ENCODE measurements around the gene SPINT1.

Gene SPINT1

DNA sequence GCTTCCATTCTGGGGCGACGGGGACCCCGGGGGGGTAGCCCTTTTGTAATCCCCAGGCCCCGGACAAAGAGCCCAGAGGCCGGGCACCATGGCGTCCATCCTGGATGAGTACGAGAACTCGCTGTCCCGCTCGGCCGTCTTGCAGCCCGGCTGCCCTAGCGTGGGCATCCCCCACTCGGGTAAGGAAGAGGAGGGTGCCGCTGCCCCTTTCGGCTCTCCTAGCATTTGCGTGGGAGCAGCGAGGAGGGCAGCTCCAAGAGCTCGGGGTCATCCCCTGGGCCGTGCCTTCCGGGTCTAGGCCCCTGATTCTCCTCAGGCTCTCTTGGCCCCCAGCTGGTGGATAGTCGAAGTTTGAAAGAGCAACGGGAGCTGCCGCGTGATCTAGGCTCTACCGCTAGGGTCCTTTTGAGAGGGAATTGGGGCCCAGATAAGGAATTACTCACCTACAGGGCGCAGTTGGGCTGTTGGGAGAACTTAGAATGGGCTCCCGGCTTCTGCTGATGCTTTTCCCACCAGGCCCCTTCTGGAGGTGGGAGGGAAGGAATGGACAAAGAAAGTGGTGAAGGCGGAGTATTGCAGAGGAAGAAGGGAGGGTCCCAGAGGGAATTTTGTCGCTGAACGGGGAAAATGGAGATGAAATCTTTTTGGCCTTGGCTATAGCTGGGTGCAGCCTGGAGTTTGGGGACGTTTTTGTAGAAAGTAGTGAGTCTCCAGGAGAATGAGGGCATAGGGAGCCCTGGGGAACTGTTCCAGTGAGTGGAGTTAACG lies 51.0 kb downstream of the SPINT1 start:
- peak in 4 of 5 donors; percentile 42 to 64 (median 52) for DNase-seq

DNA sequence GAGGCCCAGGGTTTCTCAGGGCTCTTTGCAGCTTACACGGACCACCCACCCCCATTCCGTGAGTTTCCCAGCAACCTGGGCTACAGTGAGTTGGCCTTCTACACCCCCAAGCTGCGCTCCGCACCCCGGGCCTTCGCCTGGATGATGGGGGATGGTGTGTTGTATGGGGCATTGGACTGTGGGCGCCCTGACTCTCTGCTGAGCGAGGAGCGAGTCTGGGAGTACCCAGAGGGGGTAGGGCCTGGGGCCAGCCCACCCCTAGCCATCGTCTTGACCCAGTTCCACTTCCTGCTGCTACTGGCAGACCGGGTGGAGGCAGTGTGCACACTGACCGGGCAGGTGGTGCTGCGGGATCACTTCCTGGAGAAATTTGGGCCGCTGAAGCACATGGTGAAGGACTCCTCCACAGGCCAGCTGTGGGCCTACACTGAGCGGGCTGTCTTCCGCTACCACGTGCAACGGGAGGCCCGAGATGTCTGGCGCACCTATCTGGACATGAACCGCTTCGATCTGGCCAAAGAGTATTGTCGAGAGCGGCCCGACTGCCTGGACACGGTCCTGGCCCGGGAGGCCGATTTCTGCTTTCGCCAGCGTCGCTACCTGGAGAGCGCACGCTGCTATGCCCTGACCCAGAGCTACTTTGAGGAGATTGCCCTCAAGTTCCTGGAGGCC lies 55.8 kb downstream of the SPINT1 start:
- DNase-seq = no peak

DNA sequence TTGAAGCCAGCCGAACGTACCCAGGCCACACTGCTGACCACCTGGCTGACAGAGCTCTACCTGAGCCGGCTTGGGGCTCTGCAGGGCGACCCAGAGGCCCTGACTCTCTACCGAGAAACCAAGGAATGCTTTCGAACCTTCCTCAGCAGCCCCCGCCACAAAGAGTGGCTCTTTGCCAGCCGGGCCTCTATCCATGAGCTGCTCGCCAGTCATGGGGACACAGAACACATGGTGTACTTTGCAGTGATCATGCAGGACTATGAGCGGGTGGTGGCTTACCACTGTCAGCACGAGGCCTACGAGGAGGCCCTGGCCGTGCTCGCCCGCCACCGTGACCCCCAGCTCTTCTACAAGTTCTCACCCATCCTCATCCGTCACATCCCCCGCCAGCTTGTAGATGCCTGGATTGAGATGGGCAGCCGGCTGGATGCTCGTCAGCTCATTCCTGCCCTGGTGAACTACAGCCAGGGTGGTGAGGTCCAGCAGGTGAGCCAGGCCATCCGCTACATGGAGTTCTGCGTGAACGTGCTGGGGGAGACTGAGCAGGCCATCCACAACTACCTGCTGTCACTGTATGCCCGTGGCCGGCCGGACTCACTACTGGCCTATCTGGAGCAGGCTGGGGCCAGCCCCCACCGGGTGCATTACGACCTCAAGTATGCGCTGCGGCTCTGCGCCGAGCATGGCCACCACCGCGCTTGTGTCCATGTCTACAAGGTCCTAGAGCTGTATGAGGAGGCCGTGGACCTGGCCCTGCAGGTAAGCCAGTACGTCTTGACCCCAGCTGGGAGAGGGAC lies 56.6 kb downstream of the SPINT1 start:
- no peak for DNase-seq

GRCh38 chr15:40901053-40901443 lies 57.2 kb downstream of the SPINT1 start:
- no peak for DNase-seq

DNA sequence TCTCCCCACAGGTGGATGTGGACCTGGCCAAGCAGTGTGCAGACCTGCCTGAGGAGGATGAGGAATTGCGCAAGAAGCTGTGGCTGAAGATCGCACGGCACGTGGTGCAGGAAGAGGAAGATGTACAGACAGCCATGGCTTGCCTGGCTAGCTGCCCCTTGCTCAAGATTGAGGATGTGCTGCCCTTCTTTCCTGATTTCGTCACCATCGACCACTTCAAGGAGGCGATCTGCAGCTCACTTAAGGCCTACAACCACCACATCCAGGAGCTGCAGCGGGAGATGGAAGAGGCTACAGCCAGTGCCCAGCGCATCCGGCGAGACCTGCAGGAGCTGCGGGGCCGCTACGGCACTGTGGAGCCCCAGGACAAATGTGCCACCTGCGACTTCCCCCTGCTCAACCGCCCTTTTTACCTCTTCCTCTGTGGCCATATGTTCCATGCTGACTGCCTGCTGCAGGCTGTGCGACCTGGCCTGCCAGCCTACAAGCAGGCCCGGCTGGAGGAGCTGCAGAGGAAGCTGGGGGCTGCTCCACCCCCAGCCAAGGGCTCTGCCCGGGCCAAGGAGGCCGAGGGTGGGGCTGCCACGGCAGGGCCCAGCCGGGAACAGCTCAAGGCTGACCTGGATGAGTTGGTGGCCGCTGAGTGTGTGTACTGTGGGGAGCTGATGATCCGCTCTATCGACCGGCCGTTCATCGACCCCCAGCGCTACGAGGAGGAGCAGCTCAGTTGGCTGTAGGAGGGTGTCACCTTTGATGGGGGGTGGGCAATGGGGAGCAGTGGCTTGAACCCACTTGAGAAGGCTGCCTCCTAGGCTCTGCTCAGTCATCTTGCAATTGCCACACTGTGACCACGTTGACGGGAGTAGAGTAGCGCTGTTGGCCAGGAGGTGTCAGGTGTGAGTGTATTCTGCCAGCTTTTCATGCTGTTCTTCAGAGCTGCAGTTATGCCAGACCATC lies 59.0 kb downstream of the SPINT1 start:
- peak in 1 of 5 donors; percentile 31 for DNase-seq

DNA sequence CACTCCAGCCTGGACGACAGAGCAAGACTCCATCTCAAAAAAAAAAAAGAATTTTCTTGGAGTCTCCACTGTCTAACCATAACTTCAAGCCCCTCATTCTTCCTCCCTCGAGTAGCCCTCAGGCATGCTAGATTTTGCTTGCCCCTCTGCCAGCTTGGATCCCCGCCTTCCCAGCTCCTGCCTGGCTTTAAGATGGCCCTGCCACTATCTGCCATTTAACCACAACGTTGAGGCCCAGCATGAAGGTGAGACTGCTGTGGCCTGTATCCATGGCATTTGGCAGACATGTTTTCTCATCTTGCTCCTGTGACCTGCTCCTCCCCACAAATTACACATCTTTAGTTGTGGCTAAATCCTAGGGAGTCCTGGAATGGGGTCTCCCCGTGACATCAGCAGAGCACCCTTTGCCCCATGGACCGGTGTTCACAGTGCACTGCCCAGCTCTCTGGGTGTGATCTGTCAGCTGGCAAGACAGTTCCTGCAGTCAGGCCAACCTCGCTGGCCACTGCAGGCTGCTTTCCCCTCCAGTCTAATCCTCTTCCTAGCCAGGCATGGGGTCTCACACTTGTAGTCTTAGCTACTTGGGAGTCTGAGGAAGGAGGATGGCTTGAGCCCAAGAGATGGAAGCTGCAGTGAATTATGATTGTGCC lies 60.8 kb downstream of the SPINT1 start:
- DNase-seq = no peak

- DNase-seq = peak; percentile 50 to 72 (median 66)
These were observed 62.5 kb downstream of the SPINT1 start for GRCh38 chr15:40906091-40906990.

- DNase-seq = peak in 4 of 5 donors; percentile 37 to 74 (median 40)
These were observed 63.3 kb downstream of the SPINT1 start for GRCh38 chr15:40906991-40907802.

Data from T-helper 1 cell (primary cell).